HG02885 (cell line): Measurements from ENCODE around the gene PTPRD.

Experiments
- ATAC-seq: cut with Tn5 transposase; IDR thresholded peaks from one replicate; pipeline ENCODE4 v1.9.1; 2021; ENCODE audit warnings: mild to moderate bottlenecking; ENCODE audit not compliant: unreplicated experiment, poor library complexity

Gene PTPRD

GRCh38 chr9:10079284-10079964 is 533.4 kb downstream of the PTPRD start:
- ATAC-seq: no peak

- no peak for ATAC-seq
Measured at GRCh38 chr9:10071579-10071978, 541.2 kb downstream of the PTPRD start.

DNA sequence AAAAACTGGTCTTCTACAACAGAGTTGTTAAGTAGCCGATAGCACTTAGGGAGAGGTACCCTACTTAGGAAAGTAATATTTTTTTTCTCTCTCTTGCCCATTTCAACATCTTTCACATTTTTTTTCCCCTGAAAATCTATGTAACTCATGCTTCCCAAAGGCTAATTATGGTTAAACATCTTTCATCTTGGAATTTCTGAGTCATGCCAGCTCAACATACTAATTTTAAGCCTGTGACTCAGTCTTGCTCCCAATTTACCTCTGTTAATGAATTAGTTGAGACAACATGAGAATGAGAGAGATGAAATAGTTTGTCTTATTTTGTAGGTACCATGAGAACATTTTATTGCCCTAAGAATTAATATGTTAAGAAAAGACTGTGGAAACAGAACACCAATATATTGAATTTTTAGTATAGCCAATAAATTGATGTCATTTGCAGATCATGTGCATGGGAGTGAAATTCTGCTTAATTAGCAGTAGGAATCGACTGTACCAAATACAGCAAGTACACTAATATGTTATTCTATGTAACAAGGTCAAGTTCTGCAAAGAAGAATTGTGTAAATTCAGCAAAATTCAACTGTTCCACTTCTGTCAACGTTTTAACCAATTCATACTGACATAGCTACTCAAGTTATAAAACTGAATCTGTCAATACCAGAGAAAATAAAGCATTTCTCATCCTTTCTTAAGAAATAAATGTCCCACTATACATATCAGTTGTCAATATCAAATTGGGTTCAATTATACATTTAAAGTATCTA is 550.0 kb downstream of the PTPRD start:
- no peak for ATAC-seq

- no peak for ATAC-seq
Measured at GRCh38 chr9:10059044-10059443, 553.8 kb downstream of the PTPRD start.

DNA sequence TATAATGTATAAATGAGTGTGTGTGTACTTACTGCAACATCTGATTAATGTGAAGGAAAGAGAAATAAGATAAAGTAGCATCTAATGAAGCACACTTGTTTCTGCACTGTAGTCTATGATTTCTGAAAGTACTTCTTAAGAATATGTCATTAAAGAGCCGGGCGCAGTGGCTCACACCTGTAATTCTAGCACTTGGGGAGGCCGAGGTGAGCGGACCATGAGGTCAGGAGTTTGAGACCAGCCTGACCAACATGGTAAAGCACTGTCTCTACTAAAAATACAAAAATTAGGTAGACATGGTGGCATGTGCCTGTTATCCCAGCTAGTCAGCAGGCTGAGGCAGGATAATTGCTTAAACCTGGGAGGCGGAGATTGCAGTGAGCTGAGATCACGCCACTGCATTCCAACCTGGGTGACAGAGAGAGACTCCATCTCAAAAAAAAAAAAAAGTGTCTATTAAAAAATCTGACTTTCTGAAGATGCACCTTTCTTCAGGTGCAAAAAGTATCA is 556.9 kb downstream of the PTPRD start:
- ATAC-seq: no peak

DNA sequence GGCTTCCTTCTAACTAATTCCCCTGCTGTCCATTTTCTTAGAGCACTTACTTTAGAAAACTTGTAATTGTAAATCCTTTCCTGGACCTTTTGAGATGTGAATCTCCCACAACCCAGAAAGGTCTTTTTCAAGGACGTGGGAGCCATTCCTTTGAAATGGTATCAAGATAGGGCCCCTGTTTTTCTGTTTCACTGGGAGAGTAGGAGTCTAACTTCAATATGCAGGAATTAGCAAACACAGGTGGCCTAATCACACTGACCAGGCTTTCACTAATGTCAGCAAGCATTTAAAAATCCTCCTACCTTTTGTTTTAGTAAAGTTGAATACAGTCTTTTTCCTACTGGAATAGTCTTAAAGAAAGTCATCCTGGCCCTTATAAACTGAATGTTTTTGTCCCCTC is 558.3 kb downstream of the PTPRD start:
- ATAC-seq: no peak

DNA sequence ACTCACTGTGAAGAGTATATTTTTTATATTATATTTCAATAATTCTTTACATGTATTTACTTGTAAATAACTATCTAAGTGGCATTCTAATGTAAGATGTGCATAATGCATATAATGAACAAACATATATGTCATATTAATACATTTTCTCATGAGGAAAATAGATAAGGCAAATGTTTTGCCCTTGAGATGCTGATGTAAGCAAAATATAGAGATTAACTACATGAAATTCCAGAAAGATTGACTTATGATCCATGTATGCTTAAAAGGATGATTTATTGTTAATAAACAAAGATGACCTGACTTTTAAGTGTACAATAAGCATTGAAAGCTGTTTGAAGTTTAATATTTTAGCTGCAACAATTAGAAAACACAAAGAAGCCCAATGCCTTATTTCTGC is 559.9 kb downstream of the PTPRD start:
- ATAC-seq: no peak

GRCh38 chr9:10052181-10052580 is 560.6 kb downstream of the PTPRD start:
- ATAC-seq: no peak

GRCh38 chr9:10050016-10050415 is 562.8 kb downstream of the PTPRD start:
- no peak for ATAC-seq

DNA sequence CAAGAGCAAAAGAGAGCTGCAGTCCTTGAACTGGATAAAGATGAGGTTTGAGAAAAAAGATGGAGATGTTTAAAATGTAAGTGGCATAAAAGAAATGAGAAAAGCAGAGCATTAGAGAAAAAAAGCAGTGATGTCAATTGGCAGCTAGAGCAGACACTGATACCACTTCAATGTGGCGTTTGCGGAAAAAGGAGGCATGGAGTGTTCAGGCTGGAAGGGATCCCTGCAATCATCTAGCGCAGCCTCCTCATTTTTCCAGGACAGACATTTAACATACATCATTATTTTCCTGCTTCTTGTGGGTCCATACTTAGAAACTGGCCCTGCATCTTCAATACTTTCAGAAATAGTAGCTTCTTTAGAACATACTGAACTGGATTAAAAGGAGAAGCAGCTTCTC is 563.8 kb downstream of the PTPRD start:
- ATAC-seq: no peak

DNA sequence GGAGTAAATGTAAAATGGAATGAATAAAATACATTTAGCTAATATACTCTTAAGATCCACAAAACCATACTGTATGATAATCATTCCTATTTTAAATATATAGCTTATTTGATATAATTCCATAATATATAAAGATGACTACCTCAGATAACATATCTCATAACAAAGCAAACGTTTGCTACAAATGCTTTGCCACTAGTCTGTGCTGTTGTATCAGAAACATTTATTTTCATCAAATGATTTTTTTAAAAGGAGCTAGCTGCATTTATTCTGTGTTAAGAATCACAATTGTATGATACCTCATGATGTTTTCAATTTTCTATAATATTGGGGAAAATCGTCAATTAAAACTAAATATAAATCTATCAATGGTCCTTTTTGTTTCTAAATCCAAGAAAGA is 567.2 kb downstream of the PTPRD start:
- no peak for ATAC-seq

- ATAC-seq: no peak
Measured at GRCh38 chr9:10041726-10042229, 571.0 kb downstream of the PTPRD start.

DNA sequence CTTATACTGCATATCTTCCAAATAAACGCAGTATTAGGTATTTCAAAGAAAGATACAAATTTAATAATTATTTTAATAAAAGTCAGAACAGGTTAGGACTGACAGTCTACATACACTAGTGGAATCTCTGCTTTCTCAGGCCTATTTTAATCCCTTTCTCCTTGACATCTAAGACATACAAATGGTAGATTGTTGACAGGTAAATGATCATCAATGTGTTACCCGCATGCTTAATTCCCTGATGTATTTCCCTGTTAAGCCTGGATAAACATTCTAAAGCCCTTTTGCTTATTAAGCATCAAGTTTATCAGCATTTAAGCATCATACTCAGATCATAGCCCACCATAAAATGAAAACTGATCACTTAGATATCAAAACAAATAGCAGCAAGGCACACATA is 576.7 kb downstream of the PTPRD start:
- no peak for ATAC-seq

GRCh38 chr9:10032166-10032565 is 580.6 kb downstream of the PTPRD start:
- no peak for ATAC-seq

- no peak for ATAC-seq
Measured at GRCh38 chr9:10026443-10026984, 586.3 kb downstream of the PTPRD start.

- no peak for ATAC-seq
Measured at GRCh38 chr9:10015755-10016154, 597.0 kb downstream of the PTPRD start.

- ATAC-seq: no peak
Measured at GRCh38 chr9:10014889-10015288, 597.9 kb downstream of the PTPRD start.

DNA sequence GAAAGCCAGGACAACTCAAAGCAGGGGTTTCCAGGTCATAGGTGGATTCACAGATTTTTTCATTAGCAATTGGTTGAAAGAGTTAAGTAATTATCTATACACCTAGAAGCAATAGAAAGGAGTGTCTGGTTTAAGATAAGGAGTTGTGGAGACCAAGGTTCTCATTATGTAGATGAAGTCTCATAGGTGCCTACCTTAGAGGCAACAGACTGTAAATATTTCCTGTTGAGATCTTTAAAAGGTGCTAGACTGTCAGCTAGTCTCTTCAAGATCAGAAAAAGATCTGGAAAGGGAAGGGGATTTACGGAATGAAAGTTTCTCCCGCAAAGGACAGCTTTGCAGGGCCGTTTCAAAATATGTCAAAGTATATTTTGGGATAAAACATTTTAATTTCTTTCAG is 603.4 kb downstream of the PTPRD start:
- no peak for ATAC-seq

- no peak for ATAC-seq
Measured at GRCh38 chr9:10008101-10008799, 604.6 kb downstream of the PTPRD start.

GRCh38 chr9:10007356-10007755 is 605.4 kb downstream of the PTPRD start:
- ATAC-seq: no peak

- no peak for ATAC-seq
Measured at GRCh38 chr9:10005206-10005605, 607.6 kb downstream of the PTPRD start.
